B cell (primary cell): Measurements from ENCODE around the gene CD14.

Experiments
- CTCF ChIP-seq: fragments of 200-600 bp; IDR thresholded peaks from one replicate; pipeline ENCODE4 v1.8.0; 2022; ENCODE audit warnings: antibody characterized with exemption, mild to moderate bottlenecking
- EZH2 ChIP-seq: IDR thresholded peaks from 2 replicates; pipeline ENCODE4 v1.6.1; 2012; ENCODE audit warnings: borderline replicate concordance, low read depth, mild to moderate bottlenecking, moderate library complexity, low read length; ENCODE audit not compliant: insufficient read depth, poor library complexity, severe bottlenecking

GRCh38 chr5:140628711-140629110, 4.3 kb downstream of the CD14 start:
- no peak for TF ChIP-seq CTCF
- TF ChIP-seq EZH2, result no peak
